HEK293T (cell line): Measurements from ENCODE around the gene ATP8B1.

Experiments
- ARNT ChIP-seq: fragments of 450-650 bp; IDR thresholded peaks from 2 replicates; pipeline ENCODE4 v1.6.1; 2017; ENCODE audit warnings: mild to moderate bottlenecking
- BHLHE40 ChIP-seq: fragments of 450-650 bp; IDR thresholded peaks from 2 replicates; pipeline ENCODE4 v1.6.1; 2016; ENCODE audit warnings: mild to moderate bottlenecking, moderate library complexity, borderline replicate concordance
- FOXM1 ChIP-seq: fragments of 450-650 bp; IDR thresholded peaks from 2 replicates; pipeline ENCODE4 v1.6.1; 2017; ENCODE audit warnings: mild to moderate bottlenecking, borderline replicate concordance
- LEF1 ChIP-seq: fragments of 450-650 bp; IDR thresholded peaks from 2 replicates; pipeline ENCODE4 v1.6.1; 2017; ENCODE audit warnings: mild to moderate bottlenecking, borderline replicate concordance
- NFRKB ChIP-seq: fragments of 450-650 bp; IDR thresholded peaks from 2 replicates; pipeline ENCODE4 v1.6.1; 2016; ENCODE audit warnings: mild to moderate bottlenecking, moderate library complexity
- ZNF384 ChIP-seq: fragments of 450-650 bp; IDR thresholded peaks from 2 replicates; pipeline ENCODE4 v1.6.1; 2016

GRCh38 chr18:57715073-57715472 is 88.0 kb downstream of the ATP8B1 start:
- TF ChIP-seq NFRKB = no peak
- TF ChIP-seq ZNF384 = no peak
- no peak for TF ChIP-seq LEF1
- no peak for TF ChIP-seq BHLHE40
- TF ChIP-seq ARNT = no peak
- TF ChIP-seq FOXM1 = no peak
